ENCODE measurements around the gene PRRX2.

DNA sequence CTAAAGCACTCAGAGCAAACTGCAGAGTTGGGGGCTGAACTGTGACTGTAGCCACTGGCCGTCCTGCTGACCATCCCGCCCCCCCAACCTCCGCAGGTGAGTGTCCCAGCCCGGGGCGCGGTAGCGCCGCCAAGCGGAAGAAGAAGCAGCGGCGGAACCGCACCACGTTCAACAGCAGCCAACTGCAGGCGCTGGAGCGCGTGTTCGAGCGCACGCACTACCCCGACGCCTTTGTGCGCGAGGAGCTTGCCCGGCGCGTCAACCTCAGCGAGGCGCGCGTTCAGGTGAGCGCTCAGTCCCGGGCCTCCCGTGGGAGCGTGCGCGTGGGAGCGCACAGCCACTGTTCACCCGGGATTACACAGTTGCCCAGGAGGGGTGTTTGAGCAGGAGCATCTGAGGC is 53.7 kb downstream of the PRRX2 start:
- TF ChIP-seq, protein P1, sequence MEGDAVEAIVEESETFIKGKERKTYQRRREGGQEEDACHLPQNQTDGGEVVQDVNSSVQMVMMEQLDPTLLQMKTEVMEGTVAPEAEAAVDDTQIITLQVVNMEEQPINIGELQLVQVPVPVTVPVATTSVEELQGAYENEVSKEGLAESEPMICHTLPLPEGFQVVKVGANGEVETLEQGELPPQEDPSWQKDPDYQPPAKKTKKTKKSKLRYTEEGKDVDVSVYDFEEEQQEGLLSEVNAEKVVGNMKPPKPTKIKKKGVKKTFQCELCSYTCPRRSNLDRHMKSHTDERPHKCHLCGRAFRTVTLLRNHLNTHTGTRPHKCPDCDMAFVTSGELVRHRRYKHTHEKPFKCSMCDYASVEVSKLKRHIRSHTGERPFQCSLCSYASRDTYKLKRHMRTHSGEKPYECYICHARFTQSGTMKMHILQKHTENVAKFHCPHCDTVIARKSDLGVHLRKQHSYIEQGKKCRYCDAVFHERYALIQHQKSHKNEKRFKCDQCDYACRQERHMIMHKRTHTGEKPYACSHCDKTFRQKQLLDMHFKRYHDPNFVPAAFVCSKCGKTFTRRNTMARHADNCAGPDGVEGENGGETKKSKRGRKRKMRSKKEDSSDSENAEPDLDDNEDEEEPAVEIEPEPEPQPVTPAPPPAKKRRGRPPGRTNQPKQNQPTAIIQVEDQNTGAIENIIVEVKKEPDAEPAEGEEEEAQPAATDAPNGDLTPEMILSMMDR (IDR thresholded peaks at IDR 0.05): no peak
- TF ChIP-seq EZH2 (IDR thresholded peaks at IDR 0.05; ENCODE audit: borderline replicate concordance, insufficient read depth, low read depth, low read length, poor library complexity, severe bottlenecking): no peak
